ENCODE measurements around the gene PTPRZ1.

Gene PTPRZ1

DNA sequence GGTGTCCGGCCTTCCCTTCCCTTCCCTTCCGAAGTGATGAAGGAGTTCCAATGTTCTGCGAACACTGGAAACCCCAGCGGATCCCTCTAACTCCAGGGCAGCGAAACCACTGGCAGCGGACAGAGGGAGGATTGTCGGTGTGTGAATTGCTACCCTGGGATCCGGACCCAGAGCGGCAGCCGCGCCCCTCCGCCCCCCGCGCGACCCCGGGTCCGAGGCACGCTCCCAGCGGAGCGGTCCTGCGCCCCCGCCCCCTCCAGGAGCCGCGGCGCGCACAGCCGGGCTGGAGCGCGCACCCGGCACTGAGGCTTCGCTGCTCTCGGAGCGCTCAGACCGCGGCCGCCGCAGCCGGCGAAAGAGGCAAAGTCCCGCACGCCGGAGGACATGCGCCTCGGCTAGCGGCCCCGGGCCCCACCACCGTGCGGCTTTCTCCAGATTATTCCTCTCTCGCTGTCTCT is at the start of gene PTPRZ1:
Gene PTPRZ1, plus strand, starts transcription at position 331 of the 458 bp plus-strand sequence. CDS start 339 bp downstream, outside the sequence.
- no peak for DNase-seq

DNA sequence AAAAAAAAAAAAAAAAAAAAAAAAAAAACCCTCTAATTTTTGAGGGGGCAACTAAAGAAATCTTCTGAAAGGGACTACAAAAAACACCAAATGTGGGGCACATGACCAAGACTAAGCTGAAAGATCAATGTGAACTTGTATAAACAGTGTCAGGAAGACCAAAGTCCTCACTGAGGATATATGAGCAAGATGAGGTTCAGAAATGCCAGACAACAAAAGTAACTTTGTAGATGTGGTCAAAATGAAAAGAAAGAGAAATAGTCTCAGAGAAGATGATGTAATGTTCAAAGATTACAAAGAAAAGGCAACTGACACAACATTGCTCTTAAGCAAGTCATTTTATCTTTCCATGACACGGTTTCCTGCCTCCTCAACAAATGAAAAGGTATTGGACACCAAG is 48.7 kb upstream of the PTPRZ1 start:
- DNase-seq: no peak

DNA sequence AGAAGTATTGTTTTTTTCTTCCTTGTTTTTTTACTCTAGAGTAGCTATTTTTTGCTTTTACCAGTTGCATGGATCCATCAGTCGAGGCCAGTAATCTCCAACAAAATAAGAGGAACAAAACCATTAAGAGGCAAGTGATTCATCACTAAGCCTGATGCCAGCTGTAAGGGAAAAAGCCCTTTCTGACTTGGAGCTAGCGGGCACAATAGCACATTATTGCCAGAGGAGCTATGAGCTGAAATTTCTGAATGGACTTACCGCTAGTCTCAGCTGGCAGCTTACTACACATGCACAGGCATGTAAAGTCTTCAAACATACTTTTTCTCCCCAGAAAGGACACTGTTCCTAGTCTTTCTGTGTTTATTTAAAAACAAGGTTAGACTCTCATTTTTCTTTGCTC is 41.6 kb upstream of the PTPRZ1 start:
- DNase-seq: peak; percentile 1

DNA sequence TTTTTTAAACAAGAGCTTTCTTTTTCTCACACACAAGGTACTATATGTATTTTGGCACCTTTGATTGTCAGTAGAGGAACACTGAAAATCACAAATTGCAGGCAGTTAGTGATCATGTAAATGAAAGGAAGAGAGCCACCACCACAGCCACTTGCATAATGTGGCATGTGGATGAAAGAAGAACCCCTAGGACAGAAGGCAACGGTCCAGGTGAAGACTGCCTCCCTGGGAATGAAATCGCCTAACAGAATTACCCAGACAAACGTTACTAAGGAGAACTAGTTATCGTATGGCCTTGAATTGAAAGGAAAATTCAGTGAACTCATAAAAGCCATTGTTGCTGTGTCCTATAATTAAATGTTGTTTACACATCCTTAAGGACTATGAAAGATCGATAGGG is 41.2 kb upstream of the PTPRZ1 start:
- no peak for DNase-seq

DNA sequence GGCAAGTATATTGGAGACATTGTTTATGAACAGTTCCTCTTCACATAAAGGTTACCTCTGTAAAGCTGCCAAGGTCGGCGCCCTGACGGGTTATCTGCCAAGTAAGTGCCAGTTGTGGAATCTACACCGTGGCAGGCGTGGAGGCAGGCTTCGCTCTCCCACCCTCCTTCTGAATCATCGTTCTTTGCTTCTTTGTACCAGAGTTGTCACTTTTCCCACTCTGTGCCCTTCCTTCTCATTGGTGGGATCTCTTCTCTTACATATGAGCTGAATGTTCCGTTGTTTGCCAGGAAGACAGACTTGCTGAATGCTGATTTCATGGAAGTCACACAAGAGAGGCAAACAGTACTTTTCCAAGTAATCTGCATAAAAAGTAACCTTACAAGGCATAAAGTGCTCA is 40.6 kb upstream of the PTPRZ1 start:
- no peak for DNase-seq

DNA sequence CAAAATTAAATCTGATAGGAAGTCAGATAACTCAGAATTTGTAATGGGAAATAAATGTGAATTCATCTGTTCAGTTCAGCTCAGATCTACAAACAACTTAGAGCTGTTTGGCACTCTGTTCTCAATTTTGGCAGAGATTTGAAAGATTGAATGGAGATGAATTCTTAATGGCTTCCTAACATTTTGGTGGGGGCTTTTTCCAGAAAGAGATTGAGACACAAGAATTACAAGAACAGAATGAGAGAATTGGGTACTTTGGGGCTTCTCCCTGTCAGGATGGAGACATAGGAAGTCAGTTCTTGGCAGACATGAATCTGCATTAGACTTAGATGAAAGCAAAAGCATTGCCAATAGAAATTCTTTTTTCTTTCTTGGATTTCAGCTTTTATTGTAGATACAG is 39.0 kb upstream of the PTPRZ1 start:
- no peak for DNase-seq

DNA sequence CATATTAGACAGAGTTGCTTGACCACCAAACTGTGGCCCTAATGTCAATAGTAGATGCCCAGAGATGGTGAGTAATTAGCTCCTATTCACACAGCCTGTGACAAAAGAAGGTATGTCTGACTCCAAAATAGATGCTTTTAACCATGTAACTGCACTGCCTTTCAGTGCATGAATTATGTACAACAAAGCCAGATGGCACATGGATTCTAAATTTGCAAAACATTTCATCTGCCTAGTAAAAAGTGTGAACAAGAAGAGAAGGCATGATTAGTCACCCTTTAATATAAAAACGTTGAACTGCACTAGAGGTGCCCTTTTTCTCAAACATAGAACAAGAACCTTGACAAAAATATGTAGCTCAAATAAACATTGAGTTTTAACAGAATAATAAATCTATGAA is 35.5 kb upstream of the PTPRZ1 start:
- no peak for DNase-seq

DNA sequence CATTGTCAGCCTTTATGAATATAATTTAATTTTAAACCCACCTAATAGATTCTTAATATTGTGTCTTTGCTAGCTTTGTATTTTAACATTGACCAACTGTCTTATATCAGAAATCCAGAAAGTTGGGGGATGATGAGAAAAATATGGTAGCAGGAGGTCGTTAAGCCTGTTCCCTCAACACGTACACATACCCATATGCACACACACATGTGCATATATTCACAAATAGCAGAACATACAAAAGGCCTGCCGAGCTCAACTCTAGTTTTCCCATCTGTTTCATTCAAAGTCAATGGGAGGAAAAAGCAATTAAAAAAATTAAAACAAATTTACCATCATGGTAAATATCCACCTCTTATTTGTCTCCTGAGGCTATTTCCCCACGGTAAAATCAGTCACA is 25.9 kb upstream of the PTPRZ1 start:
- no peak for DNase-seq

DNA sequence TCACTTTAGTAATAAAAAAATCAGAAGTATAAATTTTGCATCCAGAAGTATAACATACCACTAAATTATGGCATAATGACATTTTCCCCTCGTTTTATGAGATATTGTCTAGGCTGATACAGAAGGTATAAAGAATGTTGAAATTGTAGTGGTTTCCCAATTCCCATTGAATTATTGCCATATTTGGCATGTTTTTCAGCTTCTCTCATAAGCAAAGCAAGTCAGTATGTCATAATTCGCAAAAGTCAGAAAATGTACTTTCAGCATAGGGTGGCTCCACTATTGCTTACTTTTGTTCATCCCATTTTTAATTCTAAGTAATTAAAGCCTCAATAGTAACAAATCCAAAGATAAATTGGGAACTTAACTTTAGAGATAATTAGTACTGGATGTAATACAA is 19.7 kb upstream of the PTPRZ1 start:
- DNase-seq: no peak

DNA sequence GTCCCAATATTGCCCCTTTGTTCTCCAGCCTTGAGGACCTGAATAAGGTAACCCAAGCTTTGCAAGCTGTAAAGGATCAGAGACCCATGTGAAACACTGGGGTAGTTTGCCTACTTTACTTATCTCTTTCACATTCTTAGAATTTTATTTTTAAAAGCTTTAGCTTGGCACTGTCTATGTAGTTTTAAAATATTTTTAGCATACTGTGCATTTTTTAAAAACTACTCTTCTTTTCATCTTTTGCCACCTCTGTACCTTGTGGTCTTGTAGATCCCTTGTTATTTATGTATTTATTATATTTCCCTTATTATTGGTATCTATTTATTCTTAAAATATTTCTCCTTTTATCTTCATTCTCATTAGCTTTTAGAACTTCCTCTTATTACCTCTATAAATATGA is 12.0 kb upstream of the PTPRZ1 start:
- DNase-seq: no peak

DNA sequence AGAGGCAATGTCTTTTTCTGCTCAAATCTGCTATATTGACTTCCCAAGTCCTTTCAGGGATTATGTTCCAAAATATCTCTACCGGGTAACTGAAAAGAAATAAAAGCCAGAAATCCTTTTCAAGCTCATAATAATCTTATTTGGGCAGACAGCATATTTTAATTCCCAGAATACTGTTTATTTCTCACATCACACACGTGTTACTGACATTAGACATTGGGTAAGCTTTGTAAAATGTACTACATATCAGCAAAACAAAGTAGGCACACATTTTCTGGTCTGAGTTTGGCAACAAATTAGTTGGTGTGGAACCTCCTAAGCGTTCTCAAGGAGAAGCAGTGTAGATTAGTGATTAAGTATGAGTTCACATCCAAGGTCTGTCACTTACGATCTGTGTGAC is 10.4 kb upstream of the PTPRZ1 start:
- DNase-seq: no peak

DNA sequence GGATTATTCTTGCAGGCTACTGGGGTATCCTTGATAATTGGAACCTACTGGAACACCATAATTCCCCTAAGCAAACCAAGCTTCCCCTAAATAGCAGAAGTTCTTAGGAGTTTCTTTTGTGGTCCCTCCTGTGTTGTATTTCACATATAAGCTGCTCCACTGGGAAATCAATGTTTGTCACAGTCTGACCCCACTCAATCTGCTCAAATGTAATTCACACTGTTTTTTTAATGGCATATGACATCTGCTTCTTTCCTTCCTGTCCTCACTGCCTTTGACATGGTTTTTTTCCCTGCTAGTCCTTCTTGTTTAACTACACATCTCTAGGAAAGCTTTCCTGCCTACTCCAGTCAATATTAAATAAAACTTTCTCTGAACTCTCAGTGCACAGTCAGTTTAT is 1.8 kb upstream of the PTPRZ1 start:
- DNase-seq: no peak

DNA sequence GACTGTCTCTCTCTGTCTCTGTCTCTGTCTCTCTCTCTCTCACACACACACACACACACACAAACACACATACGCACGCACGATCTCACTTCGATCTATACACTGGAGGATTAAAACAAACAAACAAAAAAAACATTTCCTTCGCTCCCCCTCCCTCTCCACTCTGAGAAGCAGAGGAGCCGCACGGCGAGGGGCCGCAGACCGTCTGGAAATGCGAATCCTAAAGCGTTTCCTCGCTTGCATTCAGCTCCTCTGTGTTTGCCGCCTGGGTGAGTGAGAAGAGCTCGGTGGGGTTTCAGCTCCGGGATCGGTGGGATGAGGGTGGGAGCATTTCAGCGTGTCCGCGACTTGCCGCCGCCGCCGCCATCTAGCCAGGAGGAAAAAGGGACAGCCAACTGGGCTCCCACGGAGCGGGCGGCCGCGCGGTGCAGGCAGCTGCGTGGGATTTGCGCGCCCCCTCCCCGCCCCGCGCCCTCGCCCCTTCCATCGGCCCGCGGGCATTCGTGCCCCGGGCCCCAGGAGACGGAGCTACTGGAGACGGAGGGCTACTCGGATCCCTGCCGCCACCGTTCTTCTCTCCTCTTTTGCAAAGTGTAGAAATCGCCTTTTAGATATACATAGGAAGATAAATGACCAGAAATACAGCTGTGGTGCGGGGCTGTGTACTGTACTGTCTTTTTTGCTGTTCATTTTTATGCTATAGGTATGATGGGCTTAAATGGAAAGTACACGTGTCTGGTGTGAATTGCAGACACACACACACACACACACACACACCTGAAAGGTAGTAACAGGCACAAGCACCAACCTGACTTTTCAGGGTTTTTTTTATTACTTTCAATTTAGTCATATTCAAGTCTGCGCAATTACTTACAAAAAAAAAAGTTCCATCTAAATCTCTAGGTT is 581 bp downstream of the PTPRZ1 start:
- DNase-seq: no peak

DNA sequence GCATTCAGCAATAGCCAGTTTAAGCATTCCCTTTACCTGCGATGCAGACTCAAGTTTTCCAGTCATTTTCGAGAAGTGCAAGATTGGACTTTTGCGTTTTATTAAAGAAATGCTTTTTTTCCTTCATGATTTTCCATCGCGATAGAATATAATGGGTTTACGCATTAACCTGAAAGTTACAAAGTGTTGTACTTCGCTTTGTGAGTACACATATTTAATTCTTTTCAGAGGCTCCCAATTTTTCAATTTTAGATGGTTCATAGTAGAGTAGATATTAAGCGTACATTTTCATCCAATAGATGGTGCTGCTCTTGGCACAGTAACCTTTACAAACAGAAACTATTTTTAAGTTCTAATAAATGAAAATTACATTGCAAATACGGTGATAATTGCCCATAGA is 1.3 kb downstream of the PTPRZ1 start:
- DNase-seq: no peak

DNA sequence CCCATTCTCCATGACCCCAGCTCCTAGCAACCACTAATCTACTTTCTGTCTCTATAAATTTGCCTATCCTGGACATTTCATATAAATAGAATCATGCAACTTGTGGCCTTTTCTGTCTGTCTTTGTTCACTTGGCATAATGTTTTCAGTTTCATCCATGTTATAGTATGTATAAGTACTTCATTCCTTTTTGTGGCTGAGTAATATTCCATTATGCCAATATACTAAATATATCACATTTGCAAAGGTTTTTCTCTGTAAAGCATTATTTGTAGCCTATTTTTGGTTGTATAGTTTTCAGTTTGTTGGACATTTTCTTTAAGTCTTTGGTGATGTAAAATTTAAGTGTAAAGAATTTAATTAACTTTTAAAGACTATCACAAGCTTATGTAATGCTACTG is 2.2 kb downstream of the PTPRZ1 start:
- no peak for DNase-seq

DNA sequence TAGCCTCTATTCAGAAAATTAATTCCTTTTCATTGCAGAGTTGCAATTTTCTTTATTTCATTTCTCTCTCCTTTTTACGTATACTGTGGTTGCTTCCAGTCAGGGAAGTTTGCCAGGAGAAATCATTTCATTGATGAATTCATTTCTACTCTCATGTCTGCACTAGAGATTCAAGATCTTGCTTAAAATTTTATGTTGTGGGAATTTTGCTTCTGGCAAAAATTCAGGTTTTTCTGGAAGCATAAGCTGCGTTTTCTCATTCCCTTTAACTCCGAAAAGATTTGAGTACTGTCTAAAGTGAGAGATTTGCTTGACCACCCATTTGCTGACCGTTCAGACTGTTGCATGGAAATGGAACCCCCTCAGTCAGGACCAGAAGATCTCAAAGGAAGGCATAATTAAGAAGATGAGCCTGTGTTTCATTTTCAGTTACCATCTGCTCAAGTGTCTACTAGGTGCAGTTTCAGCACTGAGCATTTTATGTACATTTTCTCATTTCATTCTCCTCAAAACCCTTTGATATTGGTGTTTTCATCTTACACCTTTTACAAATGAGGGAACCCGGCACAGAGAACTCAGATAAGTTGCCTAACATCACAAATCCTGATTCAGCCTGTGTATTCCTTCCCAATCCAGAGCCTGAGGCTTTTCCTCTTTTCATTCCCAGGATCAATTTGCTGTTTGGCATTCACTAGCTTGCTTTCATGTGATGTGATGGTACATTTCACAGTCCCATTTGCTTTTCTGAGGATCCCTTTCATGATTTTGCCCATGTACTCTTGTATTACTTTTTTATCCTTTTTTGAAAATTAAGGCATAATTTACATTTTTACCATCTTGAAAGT is 3.9 kb downstream of the PTPRZ1 start:
- no peak for DNase-seq

DNA sequence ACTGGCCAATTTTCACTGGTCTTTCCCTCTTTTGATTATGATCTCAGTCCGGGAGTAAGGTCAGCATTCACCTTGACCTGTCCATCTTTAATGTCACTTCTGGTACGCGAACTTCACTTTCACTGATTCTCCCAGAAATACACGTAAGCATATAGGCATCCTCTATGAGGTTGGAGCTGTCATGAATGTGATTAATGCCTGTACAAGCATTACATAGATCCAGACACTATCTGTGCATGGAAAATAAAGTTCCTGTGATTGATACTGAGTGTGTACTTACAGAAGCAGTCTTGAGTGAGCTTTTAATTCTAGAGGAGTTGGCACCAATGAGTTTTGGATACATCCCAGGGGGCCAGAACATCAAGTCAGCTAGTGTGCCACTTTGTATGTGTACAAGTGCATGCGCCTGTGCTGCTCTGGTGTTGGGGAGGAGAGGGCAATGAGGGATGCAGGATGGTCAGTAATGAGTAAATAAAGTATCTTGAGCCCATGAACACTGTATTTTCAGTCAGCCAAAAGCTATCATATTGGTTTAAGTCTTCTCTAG is 6.0 kb downstream of the PTPRZ1 start:
- no peak for DNase-seq

DNA sequence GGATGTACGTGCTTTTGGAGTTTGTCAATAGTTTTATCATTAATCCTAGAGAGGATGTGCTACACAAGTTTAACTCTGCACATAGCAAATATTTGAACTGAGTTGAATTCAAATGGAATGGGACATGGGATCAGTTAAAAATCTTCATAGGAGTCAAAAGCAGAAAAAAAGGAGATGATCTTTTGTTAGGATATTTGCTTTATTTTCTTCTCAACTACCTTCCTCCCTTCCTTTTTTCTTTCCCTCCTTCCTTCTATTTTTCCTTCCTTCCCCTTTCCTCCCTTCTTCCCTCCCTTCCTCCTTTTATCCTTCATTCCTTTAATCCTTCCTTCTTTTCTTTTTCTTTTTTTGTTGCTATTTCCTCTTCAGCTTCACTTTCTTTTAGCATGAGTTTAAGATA is 6.6 kb downstream of the PTPRZ1 start:
- DNase-seq: no peak

DNA sequence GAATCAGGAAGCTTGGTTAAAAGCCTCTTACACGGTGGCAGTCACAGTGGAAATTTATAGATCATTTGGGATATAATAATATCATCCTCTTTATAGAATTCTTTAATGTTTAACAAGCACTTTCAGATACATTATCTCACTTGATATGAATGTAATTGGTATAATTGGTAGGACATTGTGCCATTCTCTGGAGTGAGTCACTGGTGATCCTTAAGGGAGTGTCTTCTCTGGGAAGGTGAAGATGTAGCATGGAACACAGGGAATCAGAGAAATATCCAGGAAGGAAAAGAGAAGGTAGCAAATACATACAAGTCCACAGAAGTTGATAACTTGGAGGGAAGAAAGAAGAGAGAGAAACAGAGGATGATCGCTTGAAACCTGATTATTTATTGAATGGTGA is 9.8 kb downstream of the PTPRZ1 start:
- DNase-seq: no peak

DNA sequence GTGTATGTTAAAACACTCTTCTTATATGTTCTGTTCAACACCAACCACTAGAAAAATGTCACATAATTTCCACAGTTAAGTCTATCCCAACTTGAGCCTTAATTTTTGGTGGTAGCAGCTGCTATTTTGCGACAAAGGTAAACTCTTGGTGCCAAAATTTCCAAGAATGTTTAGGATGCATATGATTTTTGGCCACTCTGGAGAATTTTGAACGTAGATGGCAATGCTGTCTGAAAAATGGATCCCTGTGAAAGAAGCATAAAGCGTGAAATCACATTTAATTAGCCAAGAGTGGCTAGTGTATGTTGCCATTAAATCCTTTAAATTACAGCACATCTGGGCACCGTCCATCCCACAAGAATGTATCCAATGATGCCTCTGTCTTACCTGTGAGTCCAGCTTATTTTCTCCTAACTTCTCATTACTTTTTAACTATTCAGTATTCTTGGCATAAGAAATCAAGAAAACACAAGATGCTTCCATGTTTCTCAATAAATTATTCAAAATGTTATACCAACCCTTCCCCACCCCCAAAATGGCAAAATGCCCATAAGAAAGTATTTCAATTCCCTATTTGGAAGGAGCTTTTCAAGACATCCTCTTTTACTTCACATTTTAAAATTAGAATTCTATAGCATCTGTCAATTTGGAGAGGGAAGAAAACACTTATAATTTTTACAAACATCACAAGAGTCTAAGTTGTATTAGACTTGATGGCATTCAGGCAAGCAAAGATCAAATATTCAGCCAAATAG is 12.4 kb downstream of the PTPRZ1 start:
- DNase-seq: no peak

DNA sequence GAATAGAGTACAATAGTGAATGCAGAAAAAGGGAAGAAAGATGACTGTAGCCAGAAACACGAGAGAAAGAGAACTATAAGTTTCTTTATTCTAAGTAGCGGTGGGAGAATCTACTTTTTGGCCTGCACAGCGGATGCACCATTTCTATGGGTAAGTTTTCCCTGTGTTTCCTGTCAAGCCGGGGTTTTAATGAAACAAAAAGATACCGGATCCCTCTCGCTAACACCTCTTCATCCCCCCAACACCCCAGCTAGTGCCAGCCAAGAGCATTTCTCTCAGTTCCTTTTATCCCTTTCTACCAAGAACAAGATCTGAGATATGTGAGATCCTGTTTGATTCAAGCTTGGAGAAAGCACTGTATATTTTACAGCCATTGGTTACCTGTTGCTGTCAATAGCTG is 14.7 kb downstream of the PTPRZ1 start:
- DNase-seq: no peak

DNA sequence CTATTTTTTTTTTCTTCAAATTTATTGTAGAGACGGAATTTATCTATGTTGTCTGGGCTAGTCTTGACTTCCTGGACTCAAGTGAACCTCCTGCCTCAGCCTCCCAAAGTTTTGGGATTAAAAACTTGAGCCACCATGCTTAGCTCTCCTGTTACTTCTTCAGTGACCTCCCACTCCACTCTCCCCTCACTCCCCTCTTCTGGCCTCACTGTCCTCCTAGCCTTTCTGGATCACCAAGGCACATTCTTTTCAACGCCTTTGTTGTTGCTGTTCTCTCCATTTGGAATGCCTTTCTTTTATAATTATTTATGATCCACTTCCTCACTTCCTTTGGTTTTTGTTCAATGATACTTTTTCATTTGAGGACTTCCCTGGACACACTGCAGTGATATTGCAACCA is 17.9 kb downstream of the PTPRZ1 start:
- no peak for DNase-seq

DNA sequence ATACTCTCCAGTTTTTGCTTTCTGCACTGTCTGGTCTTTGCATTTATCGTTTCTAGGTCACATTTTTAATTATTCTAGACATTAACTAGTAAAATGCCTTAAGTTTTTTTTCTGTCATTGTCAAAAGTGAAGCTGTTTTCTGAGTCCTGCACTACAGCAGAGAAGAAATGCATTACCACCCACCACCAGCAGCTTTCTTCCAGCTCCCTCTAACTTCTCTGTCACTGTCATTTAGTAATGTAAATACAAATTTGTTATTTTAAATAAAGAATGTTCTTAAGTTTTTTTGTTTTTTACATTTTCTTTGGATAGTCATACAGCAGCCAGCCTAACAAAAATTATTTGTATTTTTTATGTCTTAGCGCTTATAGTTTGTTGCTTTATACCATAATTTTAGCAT is 18.8 kb downstream of the PTPRZ1 start:
- DNase-seq: no peak

All from MV-4-11 (cell line).